GM12878 (cell line): ENCODE results near the gene KIAA2012.
A peak's percentile ranks its signal among the peaks of the same experiment; 100 is the strongest.

Experiments used
- BRCA1 ChIP-seq: IDR thresholded peaks from 2 replicates; pipeline ENCODE4 v1.6.1; 2011; ENCODE audit warnings: low read depth, low read length, improper control_type of control experiment
- CBX5 ChIP-seq: sonication (generic); IDR thresholded peaks from 2 replicates; pipeline ENCODE4 v1.6.1; 2016; ENCODE audit warnings: low read depth, moderate library complexity, mild to moderate bottlenecking, inconsistent platforms
- EGR1 ChIP-seq, 2 experiments: IDR thresholded peaks; 1 replicate in 1 of 2; 2 replicates in 1 of 2; pipeline ENCODE4 v1.6.1; 2011 to 2012; ENCODE audit warnings: low read depth in 2 of 2, low read length in 2 of 2, borderline replicate concordance in 1 of 2, mild to moderate bottlenecking in 1 of 2, moderate library complexity in 1 of 2
- KAT2A ChIP-seq: conservative IDR thresholded peaks from 2 replicates; pipeline ENCODE4 v1.6.1; 2011; ENCODE audit warnings: low read depth, low read length; ENCODE audit not compliant: control insufficient read depth
- MAX ChIP-seq: IDR thresholded peaks from 2 replicates; pipeline ENCODE4 v1.6.1; 2012; ENCODE audit warnings: low read depth, low read length, improper control_type of control experiment
- POLR2A ChIP-seq: IDR thresholded peaks from 2 replicates; pipeline ENCODE4 v1.6.1; 2011; ENCODE audit warnings: low read depth, mild to moderate bottlenecking, low read length
- POLR2AphosphoS5 ChIP-seq: IDR thresholded peaks from 2 replicates; pipeline ENCODE4 v1.6.1; 2011; ENCODE audit warnings: mild to moderate bottlenecking, low read length, inconsistent platforms
- SMC3 ChIP-seq: IDR thresholded peaks from 2 replicates; pipeline ENCODE4 v1.6.1; 2011; ENCODE audit warnings: low read length, improper control_type of control experiment, borderline replicate concordance
- STAT3 ChIP-seq: IDR thresholded peaks from 2 replicates; pipeline ENCODE4 v1.6.1; 2011; ENCODE audit warnings: low read depth, low read length, improper control_type of control experiment
- ZBTB33 ChIP-seq: fragments of 450-650 bp; IDR thresholded peaks from 2 replicates; pipeline ENCODE4 v1.6.1; 2017; ENCODE audit warnings: mild to moderate bottlenecking
- ZNF24 ChIP-seq: fragments of 450-650 bp; IDR thresholded peaks from 2 replicates; pipeline ENCODE4 v1.6.1; 2017; ENCODE audit warnings: antibody characterized with exemption, mild to moderate bottlenecking
- ZNF384 ChIP-seq: IDR thresholded peaks from 2 replicates; pipeline ENCODE4 v1.6.1; 2012; ENCODE audit warnings: low read depth, mild to moderate bottlenecking, low read length, improper control_type of control experiment, borderline replicate concordance

DNA sequence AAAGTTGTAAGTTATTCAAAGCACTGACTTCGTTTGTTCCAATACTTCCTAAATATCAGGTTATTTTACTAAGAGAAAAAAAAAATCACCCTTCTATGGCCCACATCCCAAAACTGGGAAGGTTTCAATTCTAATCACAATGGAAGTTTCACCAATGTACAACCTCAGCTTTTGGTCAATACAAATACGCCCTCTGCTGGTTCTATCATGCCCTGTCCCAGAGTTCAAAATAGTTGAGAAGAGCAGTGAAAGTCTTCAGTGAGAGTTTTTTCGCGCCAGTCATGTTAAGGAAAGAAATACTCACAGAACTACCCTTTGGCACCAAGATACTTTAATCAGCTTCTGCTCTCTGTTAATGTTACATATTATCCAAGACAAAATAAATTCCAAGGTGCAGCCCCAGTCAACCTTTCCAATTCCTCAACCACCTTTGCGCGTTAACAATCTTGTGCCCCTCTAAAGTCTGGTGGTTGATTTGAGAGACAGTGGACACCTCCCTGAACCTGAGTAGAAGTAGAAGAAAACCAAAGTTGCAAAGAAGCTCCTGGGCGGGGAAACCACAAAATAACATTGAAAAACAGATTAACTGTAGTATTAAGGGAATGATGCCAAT is 105.4 kb downstream of the KIAA2012 start:
- no peak for TF ChIP-seq ZBTB33
- no peak for TF ChIP-seq MAX
- no peak for TF ChIP-seq CBX5
- TF ChIP-seq ZNF384: no peak
- TF ChIP-seq ZNF24: no peak
- TF ChIP-seq KAT2A: no peak
- TF ChIP-seq STAT3: no peak
- no peak for TF ChIP-seq POLR2AphosphoS5
- no peak for TF ChIP-seq POLR2A
- TF ChIP-seq BRCA1: no peak
- TF ChIP-seq EGR1 (IDR thresholded peaks at IDR 0.05; ENCODE audit: borderline replicate concordance in 1 of 2, low read depth in 2 of 2, low read length in 2 of 2): no peak
- peak; percentile 88; the same call in 1 of the 2 replicates for TF ChIP-seq SMC3
